ENCODE data around the gene TBX10. TPM values are rescaled to one million over a fixed set of nuclear protein-coding genes. Genes with fewer than 3 reads are reported as not detected.
"Not testable (repeated sequence)": the region's sequence is repeated elsewhere in the genome, so short reads cannot be mapped to it uniquely, and the experiment has no call there.

Gene TBX10
- total RNA-seq, 1 experiment from 2014 or later, result not detected

DNA sequence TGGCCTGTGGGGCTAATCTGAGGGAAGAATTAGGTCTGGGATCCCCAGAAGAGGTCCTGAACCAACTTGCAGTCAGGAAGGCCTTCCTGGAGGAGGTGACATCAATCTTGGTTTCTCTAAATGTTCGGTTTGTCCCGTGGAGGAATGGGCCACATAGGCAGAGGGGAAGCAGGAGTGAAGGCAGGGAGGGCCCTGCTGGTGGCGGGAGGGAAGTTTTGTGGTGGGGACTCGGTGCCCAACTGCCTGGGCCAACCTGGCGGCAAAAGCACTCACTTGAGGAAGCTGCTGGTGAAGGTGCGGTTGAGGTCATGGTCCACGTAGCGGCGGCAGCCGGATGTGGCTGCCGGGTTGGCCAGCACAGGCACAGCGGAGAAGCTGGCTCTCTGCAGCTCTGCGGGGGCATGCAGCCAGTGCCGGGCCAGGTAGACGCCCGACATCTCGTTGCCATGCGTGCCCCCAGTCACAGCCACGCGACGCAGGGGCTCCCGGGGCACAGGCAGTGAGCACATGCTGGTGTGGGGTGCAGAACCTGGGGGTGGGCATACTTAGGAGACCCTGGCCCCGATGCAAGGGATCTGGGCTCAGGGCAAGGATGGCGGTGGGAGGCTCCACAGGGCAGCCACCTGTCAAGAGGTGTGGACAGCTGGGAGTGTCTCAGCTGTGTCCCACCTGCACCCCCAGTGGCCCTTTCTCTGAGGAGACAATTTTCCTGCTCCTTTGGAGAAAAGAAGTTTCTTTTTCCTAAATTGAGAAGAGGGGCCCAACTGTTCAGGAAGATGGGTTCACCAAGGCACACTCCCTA lies 7.2 kb upstream of the TBX10 start:
- DNase-seq (ENCODE audit: extremely low read depth, low read depth), result no peak

DNA sequence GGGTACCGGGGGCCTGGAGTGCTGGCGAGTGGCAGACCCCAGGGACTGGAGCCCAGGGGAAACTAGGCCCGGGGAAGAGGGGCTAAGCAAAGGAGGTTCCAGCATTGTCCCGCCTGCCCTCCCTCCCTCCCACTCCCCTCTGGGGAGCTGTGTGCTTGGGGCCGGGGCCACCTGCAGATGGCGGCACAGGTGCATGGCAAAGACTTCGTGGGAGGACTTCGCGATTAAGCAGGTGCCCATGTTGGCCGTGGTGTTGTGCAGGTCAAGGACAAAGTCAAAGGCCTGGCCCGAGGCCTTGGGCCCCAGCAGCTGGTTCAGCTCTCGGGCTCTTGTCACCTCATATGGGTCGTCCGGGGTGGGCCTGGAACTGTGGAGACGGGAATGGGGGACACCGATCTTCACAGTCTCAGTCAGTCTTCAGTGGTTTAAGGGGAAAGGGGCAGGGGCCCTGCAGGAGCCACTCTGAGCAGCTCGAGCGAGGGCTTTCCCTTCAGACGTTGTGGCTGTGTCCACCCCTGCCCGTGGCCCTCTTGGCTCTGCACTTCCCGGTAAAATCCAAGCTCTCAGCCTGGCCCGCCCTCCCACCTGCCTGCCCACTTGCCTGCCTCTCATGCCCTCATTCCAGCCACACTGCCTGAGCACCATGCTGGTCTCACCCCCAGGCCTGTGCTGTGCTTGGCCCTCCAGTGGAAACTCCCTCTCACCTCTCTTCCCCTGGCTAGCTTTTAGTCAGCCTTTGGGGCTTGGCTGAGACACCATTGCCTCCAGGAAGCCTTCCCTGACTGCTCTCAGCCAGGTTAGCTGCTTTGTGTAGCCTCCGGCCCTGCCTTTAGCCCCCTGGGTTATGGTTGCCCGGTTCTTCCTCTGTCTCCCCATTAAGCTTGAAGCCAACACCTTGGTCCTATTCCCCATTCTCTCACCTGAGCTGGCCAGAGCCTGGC lies 6.2 kb upstream of the TBX10 start:
- DNase-seq (ENCODE audit: extremely low read depth, low read depth), result no peak

DNA sequence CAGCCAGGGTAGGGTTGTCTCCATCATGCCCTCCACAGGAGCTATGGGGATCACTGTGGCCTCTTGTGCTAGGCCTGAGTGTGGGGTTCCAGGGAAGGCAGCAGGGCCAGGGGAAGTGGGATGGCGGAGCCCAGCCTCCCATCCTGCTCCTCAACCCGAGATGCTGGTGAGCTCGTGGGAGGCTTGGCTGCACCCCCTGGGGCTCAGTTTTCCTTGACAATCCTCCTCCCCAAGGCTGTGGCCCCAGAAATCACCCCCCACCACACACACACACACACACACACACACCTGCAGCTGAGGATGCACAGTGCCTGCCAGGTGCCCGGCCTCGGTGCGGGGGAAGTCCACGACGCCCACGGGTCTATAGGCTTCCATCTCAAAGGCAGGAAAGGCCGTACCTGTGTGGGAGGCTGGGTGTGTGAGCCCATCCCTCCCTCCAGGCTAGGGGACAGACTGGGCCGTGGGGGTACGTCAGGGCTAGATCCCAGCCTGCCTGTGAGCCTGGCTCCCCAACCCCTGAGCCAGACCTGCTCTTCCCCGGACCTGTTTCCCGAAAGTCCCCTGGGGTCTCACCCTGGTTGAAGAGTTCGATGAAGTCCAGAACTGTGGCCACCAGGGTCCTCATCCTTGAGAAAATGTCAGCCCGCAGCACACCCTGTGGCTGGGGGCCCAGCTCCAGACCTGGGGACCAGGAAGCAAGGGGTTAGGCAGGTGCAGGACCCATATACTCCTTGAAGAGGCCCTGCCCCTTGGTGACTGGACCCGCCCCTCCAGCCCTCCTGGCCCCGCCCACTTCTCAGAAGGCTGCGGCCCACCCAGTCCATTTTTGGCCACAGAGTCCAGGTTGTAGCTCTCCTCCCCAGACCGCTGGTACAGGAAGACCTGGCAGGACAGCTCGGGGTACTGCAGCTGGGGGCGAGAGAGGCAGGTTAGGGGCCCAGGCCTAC lies 5.2 kb upstream of the TBX10 start:
- no peak for DNase-seq (ENCODE audit: extremely low read depth, low read depth)

DNA sequence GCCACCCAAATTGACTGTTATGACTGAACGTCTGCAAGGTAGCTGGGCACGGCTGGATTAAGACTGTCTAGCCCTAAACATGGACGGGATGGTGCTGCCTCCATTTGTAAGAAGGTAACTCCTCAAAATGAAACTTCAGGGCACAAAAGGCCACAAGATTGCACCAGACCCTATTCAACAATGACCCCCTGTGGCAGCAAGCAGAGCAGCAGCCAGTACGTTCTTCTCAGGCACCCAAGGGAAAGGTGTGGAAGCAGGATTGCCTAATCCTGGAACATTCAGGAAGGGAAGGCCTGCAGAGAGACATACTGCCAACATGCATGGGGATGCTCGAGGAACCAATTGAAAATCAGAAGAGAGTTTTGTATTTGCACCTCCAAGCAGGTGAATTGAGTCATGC lies 4.5 kb upstream of the TBX10 start:
- no peak for DNase-seq (ENCODE audit: extremely low read depth, low read depth)

DNA sequence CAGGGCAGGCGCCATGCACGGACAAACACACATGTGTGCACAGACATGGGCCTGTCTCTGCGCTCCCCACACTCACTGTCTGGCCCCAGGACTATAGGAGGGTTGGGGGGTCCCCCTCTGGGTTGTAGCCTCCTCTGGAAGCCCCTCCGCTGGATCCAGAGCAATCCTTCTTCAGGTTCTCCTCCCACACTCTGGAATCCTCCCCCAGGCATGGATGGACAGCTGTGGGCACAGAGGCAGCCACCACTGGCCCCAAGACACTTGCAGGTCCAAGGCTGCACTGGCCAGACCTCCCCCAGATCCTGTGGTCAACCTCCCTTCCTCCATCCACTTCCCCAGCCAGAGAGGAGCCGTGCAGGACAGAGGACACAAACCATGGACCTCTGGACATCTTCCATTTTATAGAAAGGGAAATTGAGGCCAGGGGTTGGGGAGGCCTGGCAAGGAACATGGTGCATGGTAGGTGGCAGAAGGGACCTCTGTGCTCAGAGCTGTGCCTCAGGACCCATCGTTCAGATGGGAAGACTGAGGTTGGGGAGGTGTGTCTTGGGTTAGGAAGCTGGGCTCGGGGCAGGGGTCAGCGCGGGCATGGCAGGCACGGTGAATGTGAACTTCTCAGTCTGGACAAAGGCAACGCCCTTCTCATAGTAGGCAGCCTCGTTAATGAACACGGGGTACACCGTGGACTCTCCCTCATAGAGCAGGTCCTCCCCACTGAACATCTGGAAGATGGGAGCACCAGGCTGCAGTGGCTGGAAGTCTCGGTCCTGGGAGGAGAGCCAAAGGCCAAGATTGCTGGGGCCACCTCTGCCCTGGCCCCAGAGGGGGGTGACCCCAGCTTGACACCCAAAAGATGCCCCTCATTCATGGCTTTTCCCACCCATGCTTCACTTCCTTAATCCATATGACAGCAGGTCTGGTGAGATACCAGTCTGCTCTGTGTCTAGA lies 2.9 kb upstream of the TBX10 start:
- DNase-seq (ENCODE audit: extremely low read depth, low read depth), result no peak

DNA sequence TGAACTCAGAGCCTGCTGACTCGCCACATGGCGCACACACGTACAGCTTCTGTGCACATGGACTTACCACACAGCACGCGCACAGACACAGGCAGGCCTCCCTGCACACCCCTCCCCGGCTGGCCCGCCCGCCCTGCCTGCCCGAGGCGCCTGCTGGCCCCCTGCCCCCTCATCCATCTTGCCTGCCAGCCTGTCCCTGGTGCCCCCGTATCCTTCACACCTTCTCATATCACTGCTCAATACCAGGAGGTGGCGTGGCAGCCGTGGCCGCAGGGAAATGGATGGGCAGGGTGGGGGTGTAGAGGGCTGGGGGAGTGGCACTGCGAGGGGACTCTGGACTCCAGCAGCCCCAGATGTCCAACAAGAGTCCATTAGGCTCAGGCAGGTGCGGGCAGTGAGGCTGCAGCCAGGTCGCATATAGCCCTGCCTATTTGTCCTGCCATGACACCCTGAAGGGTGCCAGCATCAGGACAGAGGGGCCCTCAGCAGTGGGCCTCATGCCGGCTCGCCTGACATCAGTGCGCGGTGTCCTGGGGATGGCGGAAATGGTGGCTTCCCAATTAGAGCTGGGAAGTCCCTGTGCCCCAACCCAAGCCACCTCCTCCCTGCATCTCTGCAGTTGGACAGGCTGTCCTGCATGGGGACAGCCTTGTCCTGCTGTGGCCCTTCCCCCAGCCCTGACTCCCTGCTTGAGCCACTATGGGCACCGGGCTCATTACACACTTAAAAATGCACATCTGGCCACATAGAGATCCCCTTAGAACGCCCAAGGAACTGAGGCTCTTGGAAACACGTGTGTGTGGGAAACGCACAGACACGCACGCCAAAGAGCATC lies 2.0 kb upstream of the TBX10 start:
- no peak for DNase-seq (ENCODE audit: extremely low read depth, low read depth)

DNA sequence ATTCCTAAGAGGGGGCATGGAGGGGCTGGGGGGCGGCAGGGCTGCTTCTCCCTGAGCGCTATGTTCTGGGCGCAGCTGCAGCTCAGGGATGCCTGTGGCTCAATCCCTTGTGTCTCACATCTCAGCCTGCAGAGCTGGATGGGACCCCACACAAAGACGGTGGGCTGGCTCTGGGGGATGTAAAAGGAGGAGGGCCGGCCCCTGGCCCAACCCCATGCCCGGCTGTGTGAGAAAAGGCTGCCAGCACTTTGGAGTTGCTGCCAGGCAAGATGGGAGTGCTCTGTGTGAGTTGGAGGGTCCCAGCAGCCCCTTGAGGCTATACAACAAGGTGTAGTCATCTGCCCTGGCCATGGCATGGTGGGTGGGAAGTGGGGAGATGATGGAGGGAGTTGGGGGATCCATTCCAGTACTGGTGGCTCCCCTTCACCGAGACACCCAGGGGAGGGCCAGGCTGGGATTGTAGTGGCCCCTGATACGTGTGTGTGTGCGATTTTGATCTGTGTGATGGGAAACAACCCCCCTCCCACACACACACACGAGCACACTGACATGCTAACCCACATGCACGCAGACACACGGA lies 1.3 kb upstream of the TBX10 start:
- DNase-seq (ENCODE audit: extremely low read depth, low read depth), result no peak

DNA sequence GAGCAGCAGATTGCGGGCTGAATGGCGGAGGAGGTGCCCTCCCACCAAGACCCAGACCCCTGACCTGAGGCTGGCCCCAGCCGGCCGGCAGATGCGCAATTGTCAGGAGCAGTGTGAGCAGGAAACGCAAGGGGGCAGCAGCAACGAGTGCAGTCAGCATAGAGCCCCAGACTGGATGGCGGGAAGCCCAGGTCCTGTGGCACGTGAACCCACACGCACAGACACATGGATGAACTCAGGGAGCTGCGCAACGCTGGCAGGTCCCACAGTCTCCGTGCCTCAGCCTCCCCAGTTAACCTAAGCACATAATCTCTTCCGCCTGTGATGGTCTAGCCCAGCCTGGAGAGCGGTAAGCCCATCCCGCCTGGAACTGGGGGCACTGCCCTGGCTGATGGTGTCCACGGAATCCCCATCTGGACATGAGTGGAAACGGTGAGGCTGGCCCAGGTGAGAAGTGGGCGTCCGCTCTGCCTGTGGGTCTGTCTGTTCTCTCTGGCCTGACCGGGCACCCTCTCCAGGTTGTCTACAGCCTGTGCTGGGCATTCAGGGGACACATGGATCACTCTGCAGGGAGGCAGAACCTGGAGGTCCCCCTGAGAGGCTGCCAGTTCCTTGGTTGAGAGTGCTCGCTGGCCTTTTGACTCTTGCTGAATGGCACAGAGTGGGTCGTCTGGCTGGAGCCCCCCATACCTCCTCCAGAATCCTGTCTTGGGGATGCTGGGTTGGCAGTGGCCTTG lies 626 bp upstream of the TBX10 start:
- peak; percentile 33 for DNase-seq (ENCODE audit: extremely low read depth, low read depth)

DNA sequence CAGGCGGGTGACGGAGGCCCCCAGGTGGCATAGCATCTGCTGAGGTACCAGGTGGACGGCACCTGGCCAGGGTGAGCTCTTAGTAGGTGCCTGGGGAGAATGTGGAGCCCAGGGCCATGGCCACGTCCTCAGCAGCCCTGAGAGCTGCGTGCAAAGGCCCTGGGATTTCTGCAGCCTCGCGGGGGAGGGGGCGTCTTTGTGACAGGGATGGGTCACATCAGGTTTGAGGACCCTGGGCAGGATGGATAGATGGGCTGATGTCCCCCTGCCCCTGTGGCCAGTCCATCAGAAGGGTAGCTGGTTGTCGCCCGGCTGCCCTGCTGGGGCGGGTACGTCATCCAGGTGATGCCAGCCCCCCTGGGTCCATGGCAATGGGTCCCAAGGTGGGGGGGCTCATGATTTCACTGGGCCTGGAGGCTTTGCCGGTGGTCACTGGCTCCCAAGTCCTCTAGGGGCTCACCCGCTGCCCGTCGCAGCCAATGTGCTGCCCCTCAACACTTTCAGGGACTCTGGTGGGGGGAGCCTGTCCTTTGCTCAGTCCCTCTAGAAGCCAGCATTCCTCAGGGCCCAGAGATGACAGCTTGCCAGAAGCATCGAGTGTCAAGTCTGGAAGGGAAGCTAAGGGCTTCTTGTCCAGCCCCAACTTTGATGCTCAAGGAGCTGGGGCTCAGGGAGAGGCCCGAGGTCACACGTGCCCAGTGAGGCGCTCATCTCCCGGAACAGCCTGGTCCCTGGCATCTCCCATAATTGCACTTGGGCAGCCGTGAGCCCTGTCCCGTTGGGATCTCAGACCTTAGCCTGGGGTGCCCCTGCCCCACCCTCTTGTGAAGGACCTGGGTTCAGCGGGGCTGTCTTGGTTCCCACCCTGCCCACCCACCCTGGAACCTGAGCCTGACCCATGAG lies 777 bp downstream of the TBX10 start:
- DNase-seq (ENCODE audit: extremely low read depth, low read depth), result no peak

DNA sequence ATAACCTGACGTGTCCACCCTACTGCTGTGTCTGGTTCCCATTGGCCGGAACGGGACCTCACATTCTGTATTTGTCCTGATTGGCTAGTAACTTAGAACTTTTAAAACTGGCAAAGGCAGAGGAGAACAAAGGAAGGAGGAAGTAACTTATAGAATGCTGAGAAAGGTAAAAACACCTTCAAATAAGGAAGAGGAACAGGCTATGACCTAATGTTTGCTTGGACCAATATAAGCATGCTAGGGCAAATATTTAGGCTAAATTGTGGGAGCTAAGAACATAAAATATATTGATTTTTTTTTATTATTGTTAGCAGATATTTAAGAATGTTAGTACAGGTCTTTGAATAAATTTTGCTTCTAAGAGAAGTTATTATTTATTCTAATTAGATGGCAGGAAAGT lies 2.1 kb downstream of the TBX10 start:
- DNase-seq (ENCODE audit: extremely low read depth, low read depth), result not testable (repeated sequence)

DNA sequence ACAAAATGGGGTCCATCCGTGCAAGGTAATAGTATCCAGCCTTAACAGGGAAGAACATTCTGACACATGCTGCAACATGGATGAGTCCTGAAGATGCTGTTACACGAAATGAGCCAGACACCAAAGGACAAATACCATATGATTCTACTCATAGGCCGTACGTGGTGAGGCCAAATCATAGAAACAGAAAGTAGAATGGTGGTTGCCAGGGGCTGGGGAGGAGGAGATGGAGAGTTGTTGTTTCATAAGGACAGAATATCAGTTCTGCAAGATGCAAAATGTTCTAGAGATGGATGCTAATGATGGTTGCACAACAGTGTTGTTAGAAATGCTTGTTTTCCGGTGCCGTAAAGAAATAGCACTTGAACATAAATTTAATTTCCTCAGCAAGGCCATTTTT lies 2.6 kb downstream of the TBX10 start:
- no peak for DNase-seq (ENCODE audit: extremely low read depth, low read depth)

DNA sequence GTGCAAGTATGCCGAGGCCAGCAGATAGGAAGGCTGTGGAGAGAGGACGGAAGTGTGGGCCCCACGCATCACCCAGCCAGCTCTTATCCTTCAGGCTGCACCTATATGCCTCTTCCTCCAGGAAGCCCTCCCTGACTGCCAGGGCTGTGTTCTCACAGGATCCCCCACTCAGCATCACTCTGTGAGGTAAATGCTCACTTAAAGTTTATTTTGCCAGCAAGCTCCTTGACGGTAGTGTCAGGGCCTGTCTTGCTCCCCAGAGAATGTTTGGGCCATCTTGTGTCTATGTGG lies 4.4 kb downstream of the TBX10 start:
- DNase-seq (ENCODE audit: extremely low read depth, low read depth), result no peak

DNA sequence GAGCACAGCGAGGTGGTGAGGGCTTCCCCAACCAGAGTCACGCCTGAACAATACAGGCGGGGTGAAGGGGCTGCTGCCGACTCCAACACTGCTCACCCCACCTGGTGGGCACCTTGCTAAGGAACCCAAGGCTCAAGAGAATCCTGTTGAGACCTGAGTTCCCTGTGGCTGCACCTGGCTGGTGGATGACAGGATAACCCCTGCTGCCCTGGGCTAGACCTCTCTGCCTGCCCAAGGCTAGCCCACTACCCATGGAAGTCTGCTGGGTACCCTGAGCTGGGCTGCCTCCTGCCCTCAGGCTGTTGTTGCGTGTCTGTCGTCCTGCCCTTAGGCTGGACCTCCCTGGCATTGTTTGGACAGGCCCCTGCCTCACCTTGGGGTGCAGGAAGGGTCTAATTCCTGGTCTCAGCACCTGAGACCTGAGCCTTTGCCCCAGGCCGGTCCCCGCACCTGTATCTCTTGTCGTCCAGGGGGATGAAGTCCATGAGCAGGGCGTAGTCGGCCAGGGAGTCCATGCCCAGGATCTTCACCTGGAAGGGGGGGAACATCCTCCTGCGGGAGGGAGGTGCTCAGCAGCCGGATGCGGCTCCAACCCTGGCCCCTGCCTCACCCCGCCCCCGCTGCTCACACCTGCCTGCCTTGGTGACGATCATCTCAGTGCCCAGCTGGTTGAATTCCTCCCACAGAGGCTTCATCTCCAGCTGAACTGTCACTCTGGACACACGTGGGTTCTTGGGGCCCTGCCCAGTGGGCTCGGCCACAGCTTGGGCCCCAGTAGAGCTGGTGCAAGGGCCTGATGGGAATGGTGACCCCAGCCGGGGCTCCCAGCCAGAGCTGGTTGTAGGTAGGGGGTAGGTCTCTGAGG lies 5.0 kb downstream of the TBX10 start:
- DNase-seq (ENCODE audit: extremely low read depth, low read depth), result no peak

DNA sequence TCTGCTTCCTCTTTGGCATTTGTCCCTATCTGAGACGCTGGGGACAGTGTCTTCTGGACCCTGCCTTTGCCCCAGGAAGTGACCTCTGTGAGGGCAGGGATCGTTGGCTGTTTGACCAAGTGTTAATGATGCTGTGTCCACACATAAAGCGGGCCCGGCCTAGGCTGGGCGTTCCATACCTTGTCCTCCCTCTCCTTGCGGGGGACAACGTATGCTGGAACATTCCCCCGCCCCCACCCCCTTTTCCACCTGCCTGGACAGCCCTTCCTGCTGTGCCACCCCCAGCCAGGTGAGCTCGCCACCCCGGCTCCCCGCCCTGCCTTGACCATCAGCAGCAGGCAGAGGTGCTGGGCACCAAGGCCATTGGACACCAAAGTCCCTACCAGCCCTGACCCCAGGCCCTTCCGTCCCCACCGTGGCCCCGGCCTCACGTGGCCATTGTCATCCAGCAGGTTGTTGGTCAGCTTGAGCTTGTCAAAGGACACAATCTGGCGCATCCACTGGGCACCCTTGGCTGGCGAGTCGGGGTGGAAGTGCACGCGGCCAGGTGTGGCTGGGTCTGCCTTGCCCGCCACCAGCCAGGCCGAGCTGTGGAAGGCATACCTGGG lies 5.7 kb downstream of the TBX10 start:
- DNase-seq (ENCODE audit: extremely low read depth, low read depth), result no peak

DNA sequence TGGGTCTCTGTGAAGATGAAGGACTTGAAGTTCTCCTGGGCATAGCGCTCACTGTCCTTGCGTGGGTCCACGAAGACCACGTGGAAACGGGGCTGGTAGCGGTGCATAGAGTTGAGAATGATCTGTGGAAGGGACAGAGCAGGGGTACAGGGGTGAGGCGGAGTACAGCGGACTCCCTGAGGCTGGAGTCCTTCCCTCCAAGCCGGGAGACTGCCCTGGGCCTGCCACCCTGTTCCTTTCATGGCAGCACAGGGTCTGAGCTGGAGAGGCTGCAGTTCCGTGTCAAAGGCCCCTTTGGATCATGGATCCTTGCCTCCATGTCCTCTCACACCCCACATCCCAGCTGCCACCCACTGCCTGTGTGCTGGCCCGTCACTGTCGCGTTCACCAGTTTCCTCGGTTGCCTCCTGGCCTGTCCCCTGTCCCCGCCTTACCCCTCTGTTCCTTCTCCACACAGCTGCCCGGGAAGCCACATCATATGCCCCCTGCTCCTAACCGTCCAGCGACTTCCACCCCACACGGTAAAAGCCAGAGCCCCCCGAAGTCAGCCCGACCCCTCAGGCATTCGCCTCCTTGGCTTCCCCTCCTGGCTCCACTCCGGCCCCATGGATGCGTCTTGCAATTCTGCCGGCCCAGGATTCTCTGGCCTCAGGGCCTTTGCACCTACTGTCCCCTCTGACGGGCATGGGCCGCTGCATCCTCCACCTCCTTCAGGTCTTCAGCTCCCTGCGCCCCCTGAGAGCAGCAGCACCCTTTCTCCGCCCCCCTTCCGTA lies 6.4 kb downstream of the TBX10 start:
- DNase-seq (ENCODE audit: extremely low read depth, low read depth), result no peak

All from NCI-H460 (cell line).